Body of pancreas (tissue), 4 donors: ENCODE results near the gene CCDC107. TPM values are rescaled to one million over a fixed set of nuclear protein-coding genes. Genes with fewer than 3 reads are reported as not detected.

Experiments used
- ATAC-seq: fragments of 150-250 bp; one replicate; pipeline ENCODE4 v1.9.1; 2016
- DNase-seq, 4 donors: peaks; one replicate each; pipeline ENCODE4 v3.0.0-alpha.2; 2019
- H3K27ac ChIP-seq, 4 donors: fragments of 200-600 bp; sonication (generic); 1 replicate in 3 of 4; 2 replicates in 1 of 4; pipeline versions ENCODE4 v1.5.1 to v1.6.1; 2016 to 2019; ENCODE audit warnings: mild to moderate bottlenecking in 1 of 4, mixed read lengths in 1 of 4, moderate library complexity in 1 of 4
- H3K27me3 ChIP-seq, 2 donors: fragments of 200-600 bp; sonication (generic); one replicate each; pipeline ENCODE4 v1.6.0; 2016; ENCODE audit warnings: mild to moderate bottlenecking in 1 of 2
- H3K36me3 ChIP-seq, 2 donors: fragments of 200-600 bp; sonication (generic); replicated peaks in 1 of 2; 2 replicates each; pipeline ENCODE4 v1.5.1; 2016; ENCODE audit warnings: low read depth in 2 of 2; ENCODE audit not compliant: insufficient read depth in 1 of 2
- H3K4me1 ChIP-seq: fragments of 200-600 bp; sonication (generic); one replicate; pipeline ENCODE4 v1.6.0; 2016
- H3K4me3 ChIP-seq, 2 donors: fragments of 200-600 bp; sonication (generic); 1 replicate in 1 of 2; 2 replicates in 1 of 2; pipeline ENCODE4 v1.5.1; 2016 to 2019
- H3K9me3 ChIP-seq, 3 donors: fragments of 200-600 bp; sonication (generic); 1 replicate in 2 of 3; 2 replicates in 1 of 3; pipeline ENCODE4 v1.5.1; 2016
- CTCF ChIP-seq, 7 experiments: fragments of 450-650 bp in 4 of 7; fragments of 200-600 bp in 3 of 7; sonication (generic) in 3 of 7; IDR thresholded peaks; one replicate each; pipeline ENCODE4 v1.5.1; 2016 to 2019; ENCODE audit warnings: antibody characterized with exemption in 7 of 7
- POLR2A ChIP-seq, 3 donors: fragments of 450-650 bp; IDR thresholded peaks; one replicate each; pipeline ENCODE4 v1.6.1; 2016; ENCODE audit warnings: antibody characterized with exemption in 3 of 3, mild to moderate bottlenecking in 2 of 3
- WGBS, 2 donors: methylation state at CpG; one replicate each; pipeline ENCODE4 v1.1.5; 2017; 5-methylcytosine and 5-hydroxymethylcytosine counted together
- intact Hi-C: fragments of 100-400 bp; cut with DNase I; formaldehyde crosslinking; loops from one replicate; pipeline ENCODE4 v1.15.1; 2023
- total RNA-seq, 2 donors: library from RNA; depleted of rRNA; stranded (reverse); fragments of >200 nt; gene quantifications; one replicate each; pipeline ENCODE4 v1.1.0, GENCODE V29; 2016

The CCDC107 gene
- total RNA-seq, 2 donors from 2014 or later = 15.8 to 42.2 TPM

- no peaks in the 10 kb centered on the region for H3K36me3 ChIP-seq
- no peaks in the 10 kb centered on the region for H3K9me3 ChIP-seq
- TF ChIP-seq CTCF (IDR thresholded peaks at IDR 0.05) = no peak
- TF ChIP-seq POLR2A (IDR thresholded peaks at IDR 0.05) = no peak
- no peaks in the 10 kb centered on the region for H3K27me3 ChIP-seq
- H3K4me3 ChIP-seq = no peak overlapping the region
- WGBS, 2 donors = 26% methylated on average over 25 of the region's 25 CpGs
- H3K4me1 ChIP-seq = peaks cover 42% of the 10 kb centered on the region
- peak overlapping the region; percentile 90 to 99 (median 96) for H3K27ac ChIP-seq
- DNase-seq (no peak), ATAC-seq (peak; percentile 12)
- intact Hi-C loops = no loop called here
Measured at GRCh38 chr9:35656831-35657545, 1.1 kb upstream of the CCDC107 start.

GRCh38 chr9:35657546-35658136 is 451 bp upstream of the CCDC107 start, which contains the start of gene RMRP:
TSS of gene RMRP (minus strand) at chr9:35658019.
- intact Hi-C loops = no loop called here
- ATAC-seq = peak; percentile 93

GRCh38 chr9:35658968-35659220 is 802 bp downstream of the CCDC107 start:
- no peak for ATAC-seq
- peak overlapping the region; percentile 44 to 73 for H3K4me3 ChIP-seq
- H3K27me3 ChIP-seq = no peaks in the 10 kb centered on the region
- H3K36me3 ChIP-seq = no peaks in the 10 kb centered on the region
- H3K9me3 ChIP-seq = no peaks in the 10 kb centered on the region
- peaks cover 37% of the 10 kb centered on the region for H3K4me1 ChIP-seq
- WGBS, 2 donors = 0 to 2% methylated on average over 2 of the region's 2 CpGs
- peak overlapping the region; percentile 90 to 99 (median 96) for H3K27ac ChIP-seq
- intact Hi-C loops = no loop called here
- TF ChIP-seq CTCF (IDR thresholded peaks at IDR 0.05) (no peak), POLR2A (IDR thresholded peaks at IDR 0.05) (no peak)
- peak; percentile 41 to 50 (median 49) for DNase-seq

More at GRCh38 chr9:35657546-35658136, 451 bp upstream of the CCDC107 start, which contains the start of gene RMRP:
- Histone ChIP-seq H3K36me3 (no peaks in the 10 kb centered on the region), H3K27me3 (no peaks in the 10 kb centered on the region), H3K9me3 (no peaks in the 10 kb centered on the region), H3K4me1 (peaks cover 37% of the 10 kb centered on the region), H3K4me3 (peak within 1 kb of the TSS; percentile 44 to 73), H3K27ac (peak within 1 kb of the TSS; percentile 90 to 99 (median 96))
- 1% methylated on average over 20 to 42 of the region's 42 CpGs for WGBS, 2 donors
- TF ChIP-seq POLR2A (IDR thresholded peaks at IDR 0.05) (peak; percentile 82 to 93 (median 91)), CTCF (IDR thresholded peaks at IDR 0.05) (peak in 4 of 7 experiments; percentile 53 to 82 (median 66))
- DNase-seq = peak; percentile 97 to 99 (median 98)

GRCh38 chr9:35659340-35659739 is 1.2 kb downstream of the CCDC107 start:
- no peaks in the 10 kb centered on the region for H3K9me3 ChIP-seq
- H3K4me1 ChIP-seq = peaks cover 37% of the 10 kb centered on the region
- H3K27me3 ChIP-seq = no peaks in the 10 kb centered on the region
- H3K36me3 ChIP-seq = no peaks in the 10 kb centered on the region
- DNase-seq (no peak), ATAC-seq (no peak)
- H3K4me3 ChIP-seq = no peak overlapping the region
- WGBS, 2 donors = 50 to 53% methylated on average over 3 of the region's 3 CpGs
- intact Hi-C loops = no loop called here
- no peak for TF ChIP-seq CTCF (IDR thresholded peaks at IDR 0.05)
- TF ChIP-seq POLR2A (IDR thresholded peaks at IDR 0.05) = no peak
- H3K27ac ChIP-seq = peak overlapping the region; percentile 90 to 99 (median 96)
